ENCODE results near the gene C10orf95. TPM values are rescaled to one million over a fixed set of nuclear protein-coding genes. Genes with fewer than 3 reads are reported as not detected.

C10orf95 gene
- total RNA-seq, 1 donor from 2014 or later: not detected

DNA sequence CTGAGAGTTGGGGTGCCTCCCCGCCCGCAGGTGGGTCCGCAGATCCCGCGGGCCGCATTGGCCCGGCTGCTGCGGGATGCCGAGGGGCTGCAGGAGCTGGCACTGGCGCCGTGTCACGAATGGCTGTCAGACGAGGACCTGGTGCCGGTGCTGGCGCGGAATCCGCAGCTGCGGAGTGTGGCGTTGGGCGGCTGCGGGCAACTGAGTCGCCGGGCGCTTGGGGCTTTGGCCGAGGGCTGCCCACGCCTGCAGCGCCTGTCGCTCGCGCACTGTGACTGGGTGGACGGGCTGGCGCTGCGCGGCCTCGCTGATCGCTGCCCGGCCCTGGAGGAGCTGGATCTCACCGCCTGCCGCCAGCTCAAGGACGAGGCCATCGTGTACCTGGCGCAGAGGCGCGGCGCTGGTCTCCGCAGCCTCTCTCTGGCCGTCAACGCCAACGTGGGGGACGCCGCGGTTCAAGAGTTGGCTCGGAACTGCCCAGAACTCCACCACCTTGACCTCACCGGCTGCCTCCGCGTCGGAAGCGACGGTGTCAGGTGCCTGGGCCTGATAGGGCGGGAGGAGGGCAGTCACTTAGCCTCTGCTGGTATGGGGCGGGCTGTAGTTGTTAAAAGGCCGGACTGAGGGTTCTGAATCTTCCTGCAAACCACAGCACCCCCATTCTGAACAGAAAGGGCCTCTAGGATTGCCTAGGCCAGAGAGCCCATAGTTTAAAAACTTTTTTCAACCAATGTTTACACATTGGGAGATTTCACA lies 29.4 kb downstream of the C10orf95 start:
- intact Hi-C loops (cut with micrococcal nuclease): no loop called here
- DNase-seq: no peak
- H3K9me3 ChIP-seq (replicated peaks): no peaks in the 10 kb centered on the region
- peaks cover 20% of the 10 kb centered on the region for H3K36me3 ChIP-seq
- TF ChIP-seq, protein P1, sequence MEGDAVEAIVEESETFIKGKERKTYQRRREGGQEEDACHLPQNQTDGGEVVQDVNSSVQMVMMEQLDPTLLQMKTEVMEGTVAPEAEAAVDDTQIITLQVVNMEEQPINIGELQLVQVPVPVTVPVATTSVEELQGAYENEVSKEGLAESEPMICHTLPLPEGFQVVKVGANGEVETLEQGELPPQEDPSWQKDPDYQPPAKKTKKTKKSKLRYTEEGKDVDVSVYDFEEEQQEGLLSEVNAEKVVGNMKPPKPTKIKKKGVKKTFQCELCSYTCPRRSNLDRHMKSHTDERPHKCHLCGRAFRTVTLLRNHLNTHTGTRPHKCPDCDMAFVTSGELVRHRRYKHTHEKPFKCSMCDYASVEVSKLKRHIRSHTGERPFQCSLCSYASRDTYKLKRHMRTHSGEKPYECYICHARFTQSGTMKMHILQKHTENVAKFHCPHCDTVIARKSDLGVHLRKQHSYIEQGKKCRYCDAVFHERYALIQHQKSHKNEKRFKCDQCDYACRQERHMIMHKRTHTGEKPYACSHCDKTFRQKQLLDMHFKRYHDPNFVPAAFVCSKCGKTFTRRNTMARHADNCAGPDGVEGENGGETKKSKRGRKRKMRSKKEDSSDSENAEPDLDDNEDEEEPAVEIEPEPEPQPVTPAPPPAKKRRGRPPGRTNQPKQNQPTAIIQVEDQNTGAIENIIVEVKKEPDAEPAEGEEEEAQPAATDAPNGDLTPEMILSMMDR (IDR thresholded peaks at IDR 0.05; ENCODE audit: borderline replicate concordance): no peak
- peaks cover 24% of the 10 kb centered on the region for H3K27me3 ChIP-seq (ENCODE audit: low read depth)
- peak overlapping the region; percentile 95 for H3K27ac ChIP-seq (replicated peaks)
- peaks cover 53% of the 10 kb centered on the region for H3K4me1 ChIP-seq
- H3K4me3 ChIP-seq: peak overlapping the region; percentile 82

DNA sequence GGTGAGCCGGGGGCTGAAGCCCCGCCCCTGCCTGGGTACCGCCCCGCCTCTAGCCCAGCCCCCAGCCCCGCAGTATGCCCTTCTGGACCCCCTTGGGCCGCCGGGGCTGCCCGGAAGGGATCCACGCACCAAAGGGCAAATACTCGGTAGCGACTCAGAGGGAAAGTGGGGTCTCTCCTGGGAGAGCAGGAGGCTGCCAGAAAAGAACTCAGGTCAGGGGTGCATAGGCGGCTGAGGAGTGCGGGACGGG lies 29.9 kb downstream of the C10orf95 start:
- peak overlapping the region; percentile 82 for H3K4me3 ChIP-seq
- peaks cover 20% of the 10 kb centered on the region for H3K36me3 ChIP-seq
- intact Hi-C loops (cut with micrococcal nuclease): no loop called here

DNA sequence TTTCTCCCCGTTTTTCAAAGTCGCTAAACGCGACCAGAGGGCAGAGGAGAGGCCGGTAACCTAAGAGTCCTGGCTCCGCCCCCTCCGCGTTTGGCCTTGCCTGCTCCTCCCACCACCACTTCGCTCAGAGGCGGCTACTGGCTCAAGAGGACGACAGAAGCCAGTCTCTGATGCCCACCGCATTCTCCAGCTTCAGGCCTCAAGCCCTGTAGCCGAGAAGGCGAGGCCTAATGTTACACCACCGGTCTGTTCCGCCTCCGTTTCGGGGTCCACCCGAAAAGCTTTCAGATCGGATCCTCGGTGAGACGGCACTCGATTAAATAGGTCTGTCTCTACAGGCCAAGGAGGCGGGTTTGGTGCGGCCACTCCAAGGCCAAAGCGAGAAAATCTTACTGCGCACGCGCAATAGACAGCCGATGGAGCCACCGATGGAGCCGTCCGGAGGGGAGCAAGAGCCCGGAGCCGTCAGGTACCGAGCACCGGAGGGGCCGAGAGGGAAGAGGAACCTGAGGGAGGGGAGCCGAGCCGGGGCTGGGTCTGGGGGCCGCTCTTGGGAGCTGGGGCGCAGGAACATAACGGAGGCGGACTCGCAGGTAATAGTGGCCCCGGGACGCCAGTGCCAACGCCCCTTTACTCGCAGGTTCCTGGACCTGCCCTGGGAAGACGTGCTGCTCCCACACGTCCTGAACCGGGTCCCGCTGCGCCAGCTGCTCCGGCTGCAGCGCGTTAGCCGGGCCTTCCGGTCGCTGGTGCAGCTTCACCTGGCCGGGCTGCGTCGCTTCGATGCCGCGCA lies 30.4 kb downstream of the C10orf95 start, which contains the start of gene FBXL15:
FBXL15 (plus strand) TSS at position 123 of the 793 bp plus-strand sequence; CDS start at position 417, 294 bp downstream.
- no peaks in the 10 kb centered on the region for H3K9me3 ChIP-seq (replicated peaks)
- intact Hi-C loops (cut with micrococcal nuclease): no loop called here
- H3K36me3 ChIP-seq: peaks cover 20% of the 10 kb centered on the region
- peak; percentile 96 for DNase-seq
- H3K27me3 ChIP-seq (ENCODE audit: low read depth): peaks cover 34% of the 10 kb centered on the region
- peaks cover 53% of the 10 kb centered on the region for H3K4me1 ChIP-seq
- H3K27ac ChIP-seq (replicated peaks): peak within 1 kb of the TSS; percentile 95
- TF ChIP-seq, protein P1 (IDR thresholded peaks at IDR 0.05; ENCODE audit: borderline replicate concordance): peak; percentile 13
- peak within 1 kb of the TSS; percentile 82 for H3K4me3 ChIP-seq

More for the DNA sequence above, 29.9 kb downstream of the C10orf95 start:
- no peaks in the 10 kb centered on the region for H3K9me3 ChIP-seq (replicated peaks)
- H3K27me3 ChIP-seq (ENCODE audit: low read depth): peaks cover 29% of the 10 kb centered on the region
- TF ChIP-seq, protein P1 (IDR thresholded peaks at IDR 0.05; ENCODE audit: borderline replicate concordance): no peak
- peaks cover 53% of the 10 kb centered on the region for H3K4me1 ChIP-seq
- peak overlapping the region; percentile 95 for H3K27ac ChIP-seq (replicated peaks)
- DNase-seq: no peak

DNA sequence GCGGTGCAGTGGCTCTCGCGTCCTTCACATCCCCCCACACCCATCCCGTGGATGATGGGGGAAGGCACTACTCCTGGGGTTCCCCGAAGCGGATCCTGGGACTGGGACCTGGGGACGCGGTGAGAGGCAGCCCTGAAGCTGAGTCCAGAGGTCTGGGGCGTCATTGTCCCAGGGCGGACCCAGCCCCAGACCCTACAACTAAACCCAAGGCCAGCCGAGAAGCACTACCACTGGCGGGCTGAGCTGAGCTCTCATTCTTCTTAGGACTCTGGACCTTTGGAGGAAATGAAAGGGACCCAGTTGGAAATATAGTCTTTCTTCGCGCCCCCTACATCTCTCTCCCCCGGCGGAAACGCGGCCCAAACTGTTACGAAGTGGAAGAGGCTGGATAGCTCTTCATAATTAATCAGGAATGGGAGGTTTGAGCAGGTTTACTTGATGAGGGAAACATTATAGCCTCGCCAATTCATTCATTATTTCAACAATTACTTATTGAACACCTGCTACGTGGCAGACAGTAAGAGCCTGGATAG lies 31.1 kb downstream of the C10orf95 start:
- Histone ChIP-seq H3K36me3 (peaks cover 20% of the 10 kb centered on the region), H3K27me3 (ENCODE audit: low read depth) (peaks cover 40% of the 10 kb centered on the region), H3K4me1 (peaks cover 53% of the 10 kb centered on the region), H3K27ac (replicated peaks) (peak overlapping the region; percentile 95), H3K9me3 (replicated peaks) (no peaks in the 10 kb centered on the region), H3K4me3 (peak overlapping the region; percentile 82)
- TF ChIP-seq, protein P1 (IDR thresholded peaks at IDR 0.05; ENCODE audit: borderline replicate concordance): no peak
- intact Hi-C loops (cut with micrococcal nuclease): no loop called here
- DNase-seq: no peak

DNA sequence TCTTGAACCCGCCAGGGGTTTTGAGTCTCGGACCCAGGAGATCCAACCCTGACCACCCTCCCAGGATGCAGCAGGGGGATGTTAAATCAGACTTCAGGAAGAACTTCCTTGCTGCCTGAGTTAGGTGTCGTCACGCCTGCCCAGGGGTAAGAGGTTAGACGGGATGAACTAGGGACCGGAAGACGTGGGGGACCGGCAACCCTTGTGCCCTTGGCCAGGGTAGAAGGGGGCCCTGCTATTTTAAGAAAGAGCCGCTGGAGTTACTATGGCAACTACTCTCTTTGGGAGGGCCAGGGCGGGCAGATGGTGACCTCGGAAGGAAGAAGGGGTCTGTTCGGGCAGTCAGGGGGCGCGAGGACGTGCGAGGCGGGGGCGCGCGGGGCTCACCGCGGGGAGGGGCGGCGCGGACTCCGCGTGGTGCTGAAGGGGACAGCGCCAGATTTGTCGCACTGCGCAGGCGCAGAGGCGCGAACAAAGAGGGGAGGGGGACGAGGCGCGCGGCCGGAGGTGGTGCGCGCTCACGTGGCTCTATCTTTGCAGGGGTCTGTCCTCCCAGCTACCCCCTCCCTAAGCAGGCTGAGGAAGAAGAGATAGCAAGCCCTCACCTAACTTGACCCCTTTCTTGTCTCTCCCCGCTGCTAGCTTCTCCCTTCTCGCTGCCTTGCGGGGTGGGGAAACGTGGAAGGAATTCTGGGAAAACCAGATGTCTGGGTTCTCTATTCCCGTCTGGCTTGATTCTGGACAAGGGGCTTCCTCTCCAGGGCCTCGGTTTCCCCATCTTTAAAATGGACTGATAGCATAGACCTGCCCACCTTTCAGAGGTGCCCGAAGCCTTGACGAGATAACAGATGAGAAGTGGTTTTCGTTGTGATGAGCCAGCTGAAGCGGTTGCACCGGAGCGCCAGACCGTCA lies 31.8 kb downstream of the C10orf95 start:
- H3K36me3 ChIP-seq: peaks cover 15% of the 10 kb centered on the region
- intact Hi-C loops (cut with micrococcal nuclease): no loop called here
- peaks cover 53% of the 10 kb centered on the region for H3K4me1 ChIP-seq
- peak; percentile 44 for DNase-seq
- peak overlapping the region; percentile 82 for H3K4me3 ChIP-seq
- peak overlapping the region; percentile 95 for H3K27ac ChIP-seq (replicated peaks)
- TF ChIP-seq, protein P1 (IDR thresholded peaks at IDR 0.05; ENCODE audit: borderline replicate concordance): no peak
- H3K9me3 ChIP-seq (replicated peaks): no peaks in the 10 kb centered on the region
- H3K27me3 ChIP-seq (ENCODE audit: low read depth): peaks cover 48% of the 10 kb centered on the region
